SHP77 treated with DMSO at 0.1 percent for 48 hours (cell line): Measurements from ENCODE around the gene TPST1.
"Not testable (repeated sequence)": the region's sequence is repeated elsewhere in the genome, so short reads cannot be mapped to it uniquely, and the experiment has no call there.

Experiments used
- DNase-seq: peaks from one replicate; lab custom pipeline; 2025; lab: John Stamatoyannopoulos, UW

The TPST1 gene

GRCh38 chr7:66331883-66332282 is 126.7 kb downstream of the TPST1 start:
- no peak for DNase-seq

DNA sequence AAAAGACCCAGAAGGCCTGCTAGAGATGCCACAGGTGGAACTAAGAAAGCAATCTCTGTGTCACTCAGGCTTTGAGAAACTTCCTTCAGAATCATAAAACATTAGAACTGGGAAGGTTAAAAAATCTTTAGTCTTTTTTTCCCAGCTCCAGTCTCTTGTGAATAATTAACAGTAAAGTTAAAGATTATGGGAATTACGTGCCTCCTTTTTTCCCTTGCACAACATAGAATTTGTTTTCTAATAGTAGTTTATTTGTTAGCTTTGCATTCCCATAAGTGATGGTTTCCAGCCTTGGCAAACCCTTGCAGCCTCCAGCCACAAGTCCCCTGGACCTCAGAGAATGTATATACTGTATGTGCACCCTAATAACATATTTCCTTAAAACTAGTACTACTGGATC is 128.3 kb downstream of the TPST1 start:
- no peak for DNase-seq

DNA sequence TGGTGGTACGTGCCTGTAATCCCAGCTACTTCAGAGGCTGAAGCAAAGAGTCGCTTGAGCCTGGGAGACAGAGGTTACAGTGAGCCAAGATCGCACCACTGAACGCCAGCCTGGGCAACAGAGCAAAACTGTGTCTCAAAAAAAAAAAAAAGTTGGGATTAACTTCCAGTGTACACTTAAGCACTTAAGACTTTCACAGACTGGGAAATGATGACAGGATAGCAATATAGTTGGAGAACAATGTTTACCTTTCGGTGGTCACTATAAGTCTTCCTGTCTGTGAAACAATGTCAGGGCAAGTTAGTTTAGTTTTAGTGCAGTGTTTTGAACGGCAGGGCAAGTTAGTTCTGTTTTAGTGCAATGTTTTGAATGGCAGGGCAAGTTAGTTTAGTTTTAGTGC is 130.2 kb downstream of the TPST1 start:
- DNase-seq: no peak

- no peak for DNase-seq
Measured at GRCh38 chr7:66336760-66337159, 131.6 kb downstream of the TPST1 start.

- no peak for DNase-seq
Measured at GRCh38 chr7:66339141-66339540, 134.0 kb downstream of the TPST1 start.

- DNase-seq: no peak
Measured at GRCh38 chr7:66344166-66344565, 139.0 kb downstream of the TPST1 start.

GRCh38 chr7:66348531-66348930 is 143.4 kb downstream of the TPST1 start:
- DNase-seq: no peak

DNA sequence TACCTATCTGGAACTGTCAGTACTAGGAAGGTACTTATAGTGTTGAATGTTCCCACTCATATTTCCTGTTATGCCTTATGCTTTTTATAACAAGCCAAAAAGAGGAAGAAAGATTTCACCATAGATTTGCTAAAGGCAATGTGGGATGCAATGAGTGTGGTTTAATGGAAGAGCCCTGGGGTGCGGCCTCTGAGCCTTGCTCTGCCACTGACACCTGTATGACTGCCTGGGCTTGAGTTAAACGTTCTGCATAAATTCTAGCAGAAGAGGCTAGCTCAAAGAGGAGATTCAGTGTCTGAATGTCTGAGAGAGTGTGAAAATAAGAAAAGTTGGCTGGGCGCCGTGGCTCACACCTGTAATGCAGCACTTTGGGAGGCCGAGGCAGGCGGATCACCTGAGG is 143.8 kb downstream of the TPST1 start:
- DNase-seq: no peak

DNA sequence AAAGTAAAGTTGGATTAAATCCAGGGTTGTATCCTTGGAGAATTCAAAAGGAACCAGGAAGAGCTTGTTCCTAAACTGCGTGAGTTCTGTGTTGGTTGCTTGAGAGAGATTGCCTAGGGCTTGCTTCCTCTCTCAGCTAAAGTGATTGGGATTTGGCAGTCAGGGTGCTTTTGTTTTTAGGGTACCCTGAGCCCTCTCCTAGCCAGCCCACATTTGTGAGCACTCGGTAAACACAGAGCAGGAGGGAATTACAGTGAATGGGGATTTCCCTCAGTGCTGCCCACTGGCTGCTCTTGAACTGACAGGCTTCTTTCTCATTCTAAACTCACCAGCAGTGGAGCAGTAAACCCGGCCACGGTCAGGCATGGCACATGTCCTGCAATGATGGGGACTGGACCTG is 146.9 kb downstream of the TPST1 start:
- DNase-seq: no peak

- DNase-seq: no peak
Measured at GRCh38 chr7:66353547-66353946, 148.4 kb downstream of the TPST1 start.

- DNase-seq: no peak
Measured at GRCh38 chr7:66355756-66356155, 150.6 kb downstream of the TPST1 start.

GRCh38 chr7:66356277-66356721 is 151.2 kb downstream of the TPST1 start:
- no peak for DNase-seq

GRCh38 chr7:66357087-66357486 is 152.0 kb downstream of the TPST1 start:
- no peak for DNase-seq

- no peak for DNase-seq
Measured at GRCh38 chr7:66359656-66360211, 154.6 kb downstream of the TPST1 start.

GRCh38 chr7:66362136-66362535 is 157.0 kb downstream of the TPST1 start:
- no peak for DNase-seq

DNA sequence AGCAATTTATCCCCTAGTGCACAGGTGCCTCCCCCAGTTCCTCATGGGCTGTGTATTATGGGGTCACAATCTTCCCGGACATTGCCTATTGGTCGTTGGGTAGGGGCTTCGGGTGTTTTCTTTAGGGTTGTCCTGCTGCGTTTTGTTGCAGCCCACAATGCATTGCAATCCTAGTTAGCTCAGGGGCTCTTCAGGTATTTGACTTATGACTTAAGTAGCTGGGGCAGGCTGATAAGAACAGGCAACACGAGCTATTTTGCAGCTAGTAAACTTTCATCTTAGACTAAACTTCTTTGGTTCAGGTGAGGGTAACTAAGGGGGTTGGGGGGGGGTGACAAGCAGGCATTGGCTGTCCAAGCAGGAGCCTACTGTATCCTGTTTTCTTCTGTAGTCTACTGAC is 158.5 kb downstream of the TPST1 start:
- DNase-seq: no peak

DNA sequence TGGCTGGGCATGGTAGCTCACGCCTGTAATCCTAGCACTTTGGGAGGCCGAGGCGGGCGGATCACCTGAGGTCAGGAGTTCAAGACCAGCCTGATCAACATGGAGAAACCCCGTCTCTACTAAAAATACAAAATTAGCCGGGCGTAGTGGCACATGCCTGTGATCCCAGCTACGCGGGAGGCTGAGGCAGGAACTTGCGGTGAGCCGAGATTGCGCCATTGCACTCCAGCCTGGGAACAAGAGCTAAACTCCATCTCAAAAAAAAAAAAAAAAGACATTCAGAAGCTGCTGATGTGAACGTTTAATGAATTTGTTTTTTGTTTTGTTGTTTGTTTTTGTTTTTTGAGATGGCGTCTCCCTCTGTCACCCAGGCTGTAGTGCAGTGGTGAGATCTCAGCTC is 159.9 kb downstream of the TPST1 start:
- not testable (repeated sequence) for DNase-seq

DNA sequence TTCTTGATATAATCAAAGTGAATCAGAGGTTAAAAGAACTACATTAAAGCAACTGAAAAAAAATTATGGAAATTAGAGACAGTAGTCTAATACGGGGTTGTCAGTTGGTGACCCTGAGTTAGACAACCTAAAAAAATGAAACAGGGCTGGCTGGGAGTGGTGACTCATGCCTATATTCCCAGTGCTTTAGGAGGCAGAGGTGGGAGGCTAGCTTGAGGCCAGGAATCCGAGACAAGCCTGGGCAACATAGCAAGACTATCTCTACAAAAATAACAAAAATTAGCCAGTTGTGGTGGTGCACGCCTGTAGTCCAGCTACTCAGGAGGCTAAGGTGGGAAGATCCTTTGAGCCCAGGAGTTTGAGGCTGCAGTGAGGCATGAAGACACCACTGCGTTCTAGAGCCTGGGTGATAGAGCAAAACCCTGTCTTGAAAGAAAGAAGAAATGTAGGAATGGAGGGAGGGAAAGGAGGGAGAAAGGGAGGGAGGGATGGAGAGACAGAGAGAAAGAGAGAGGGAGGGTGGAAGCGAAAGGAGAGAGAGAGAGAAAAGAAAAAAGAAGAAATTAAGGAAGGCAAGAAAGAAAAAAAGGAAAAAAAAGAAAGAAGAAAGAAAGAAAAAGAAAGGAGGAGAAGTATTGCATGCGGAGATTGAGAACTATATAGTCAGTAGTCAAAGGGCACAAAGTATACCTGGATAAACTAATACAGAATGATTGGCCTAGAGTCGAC is 166.1 kb downstream of the TPST1 start:
- no peak for DNase-seq

GRCh38 chr7:66374141-66374840 is 169.2 kb downstream of the TPST1 start:
- not testable (repeated sequence) for DNase-seq

DNA sequence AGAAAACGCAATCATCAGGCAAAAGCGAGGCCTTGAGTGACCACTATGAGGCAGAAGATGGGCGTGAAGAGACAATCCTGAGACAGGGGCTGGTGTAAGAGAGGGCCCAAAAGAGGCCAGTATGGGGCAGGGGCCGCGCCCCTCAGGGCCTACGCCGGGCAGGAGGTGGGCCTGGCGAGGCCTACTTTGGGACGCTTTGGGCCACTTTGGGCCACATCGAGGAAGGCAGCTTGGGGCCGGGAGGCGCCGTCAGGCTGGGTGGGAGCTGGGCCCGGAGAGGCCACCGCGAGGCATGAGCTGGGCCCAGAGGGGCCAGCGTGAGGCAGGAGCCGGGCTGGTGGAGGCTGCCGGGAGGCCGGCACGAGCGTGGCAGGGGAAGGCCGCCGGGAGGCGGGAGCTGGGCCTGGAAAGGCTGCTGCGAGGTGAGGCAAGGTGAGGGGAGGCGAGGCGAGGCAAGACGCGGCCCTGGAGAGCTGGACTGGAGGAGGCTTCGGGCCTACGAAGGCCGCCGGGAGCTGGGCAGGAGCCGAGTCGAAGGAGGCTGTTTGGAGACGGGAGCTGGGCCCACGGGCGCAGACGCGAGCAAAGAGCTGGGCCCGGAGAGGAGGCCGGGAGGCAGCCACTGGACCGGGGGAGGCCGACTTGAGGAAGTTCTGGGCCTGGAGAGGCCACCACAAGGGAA is 171.3 kb downstream of the TPST1 start:
- no peak for DNase-seq

- DNase-seq: no peak
Measured at GRCh38 chr7:66377045-66377444, 171.9 kb downstream of the TPST1 start.

GRCh38 chr7:66377714-66378113 is 172.6 kb downstream of the TPST1 start:
- DNase-seq: no peak
